ENCODE measurements around the gene RHNO1.
"Not testable (repeated sequence)": the region's sequence is repeated elsewhere in the genome, so short reads cannot be mapped to it uniquely, and the experiment has no call there.

The RHNO1 gene

GRCh38 chr12:2860170-2860569 lies 16.9 kb upstream of the RHNO1 start:
- no peak for DNase-seq

DNA sequence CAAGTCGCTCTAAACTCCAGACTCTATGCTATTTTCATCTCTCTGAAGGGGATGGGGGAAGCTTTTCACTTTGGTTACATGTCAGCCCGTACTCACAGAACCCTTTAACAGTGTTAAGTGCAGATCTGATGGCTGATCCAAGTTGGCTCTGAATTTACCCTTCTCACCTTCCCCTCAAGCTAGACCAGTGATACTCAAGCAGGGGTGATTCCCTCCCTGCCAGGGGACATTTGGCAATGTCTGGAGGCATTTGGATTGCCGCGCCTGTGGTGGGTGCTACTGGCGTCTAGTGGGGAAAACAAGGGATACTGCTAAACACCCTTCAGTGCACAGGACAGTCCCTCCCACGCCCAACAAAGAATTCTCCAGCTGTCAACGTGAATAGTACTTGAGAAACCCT lies 14.1 kb upstream of the RHNO1 start:
- DNase-seq, result no peak

- DNase-seq, result not testable (repeated sequence)
Observed at GRCh38 chr12:2863402-2863801, 13.6 kb upstream of the RHNO1 start.

DNA sequence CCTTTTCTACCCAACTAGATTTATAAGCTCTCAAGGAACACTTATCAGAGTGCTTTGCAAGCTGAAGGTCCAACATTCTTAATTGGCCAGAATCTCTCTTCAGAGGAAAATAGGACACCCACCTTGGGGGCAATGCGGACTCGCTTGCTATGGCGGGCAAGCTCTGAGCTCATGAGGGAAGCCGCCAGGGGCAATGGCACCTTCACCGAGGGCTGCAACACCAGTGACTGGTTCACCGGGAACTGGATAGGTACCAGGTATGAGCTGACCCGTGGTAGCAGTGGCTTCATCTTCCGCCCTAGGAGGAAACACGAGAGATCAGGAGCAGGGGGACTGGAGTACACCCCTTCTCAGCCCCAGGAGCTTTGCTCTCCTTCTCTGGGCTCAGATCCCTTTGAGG lies 12.8 kb upstream of the RHNO1 start:
- no peak for DNase-seq

DNA sequence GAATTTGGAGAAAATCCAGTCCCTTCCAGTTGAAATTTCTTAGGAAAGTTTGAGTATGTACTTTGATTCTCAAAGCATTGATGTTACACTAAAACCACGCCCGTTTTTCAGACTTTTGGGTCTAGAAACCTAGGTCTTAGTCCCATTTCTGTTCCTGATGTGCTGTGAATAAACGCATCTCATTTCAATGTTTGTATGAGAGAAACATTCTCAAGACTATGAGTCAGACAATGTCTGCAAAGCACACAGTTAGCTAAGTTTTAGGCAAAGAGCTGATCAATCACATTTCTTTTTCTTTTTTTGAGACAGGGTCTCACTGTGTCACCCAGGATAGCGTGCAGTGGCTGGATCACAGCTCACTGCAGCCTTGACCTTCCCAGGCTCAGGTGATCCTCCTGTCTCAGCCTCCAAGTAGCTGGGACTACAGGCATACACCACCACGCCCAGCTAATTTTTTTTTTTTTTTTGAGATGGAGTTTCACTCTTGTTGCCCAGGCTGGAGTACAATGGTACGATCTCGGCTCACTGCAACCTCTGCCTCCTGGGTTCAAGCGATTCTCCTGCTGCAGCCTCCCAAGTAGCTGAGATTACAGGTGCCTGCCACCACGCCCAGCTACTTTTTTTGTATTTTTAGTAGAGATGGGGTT lies 7.9 kb upstream of the RHNO1 start:
- not testable (repeated sequence) for DNase-seq

- peak; percentile 63 for DNase-seq
Observed at GRCh38 chr12:2876431-2877046, 484 bp upstream of the RHNO1 start.

DNA sequence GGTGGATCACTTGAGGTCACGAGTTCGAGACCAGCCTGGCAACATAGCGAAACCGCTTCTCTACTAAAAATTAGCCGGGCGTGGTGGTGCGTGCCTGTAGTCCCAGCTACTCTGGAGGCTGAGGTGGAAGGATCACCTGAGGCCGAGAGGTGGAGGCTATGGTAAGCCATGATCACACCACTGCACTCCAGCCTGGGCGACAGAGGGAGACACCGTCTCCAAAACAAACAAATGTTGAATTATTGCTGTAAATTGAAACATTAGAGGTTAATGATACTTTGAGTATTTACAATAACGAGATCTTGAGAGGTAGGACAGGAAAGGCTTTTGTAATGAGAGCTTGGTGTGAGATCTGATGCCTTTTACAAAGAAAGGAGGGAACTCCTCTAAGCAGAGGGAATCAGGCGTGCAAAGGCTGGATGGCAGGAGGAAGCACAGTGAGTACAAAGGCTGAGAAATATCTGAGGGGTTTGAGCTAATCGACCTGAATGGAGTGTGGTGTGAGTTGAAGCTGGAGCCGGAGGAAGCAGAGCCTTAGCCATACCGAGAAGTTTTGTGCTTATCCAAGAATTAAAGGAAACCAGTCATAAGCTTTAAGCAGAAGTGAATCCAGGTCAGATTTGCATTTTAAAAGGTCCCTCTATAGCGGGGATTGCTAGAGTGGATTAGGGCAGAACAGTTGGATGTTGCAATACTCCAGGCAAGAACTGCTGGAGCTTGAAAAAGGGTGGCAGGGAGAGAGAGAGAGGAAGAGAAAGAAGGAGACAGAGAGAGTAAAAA lies 1.1 kb downstream of the RHNO1 start:
- peak; percentile 49 for DNase-seq

DNA sequence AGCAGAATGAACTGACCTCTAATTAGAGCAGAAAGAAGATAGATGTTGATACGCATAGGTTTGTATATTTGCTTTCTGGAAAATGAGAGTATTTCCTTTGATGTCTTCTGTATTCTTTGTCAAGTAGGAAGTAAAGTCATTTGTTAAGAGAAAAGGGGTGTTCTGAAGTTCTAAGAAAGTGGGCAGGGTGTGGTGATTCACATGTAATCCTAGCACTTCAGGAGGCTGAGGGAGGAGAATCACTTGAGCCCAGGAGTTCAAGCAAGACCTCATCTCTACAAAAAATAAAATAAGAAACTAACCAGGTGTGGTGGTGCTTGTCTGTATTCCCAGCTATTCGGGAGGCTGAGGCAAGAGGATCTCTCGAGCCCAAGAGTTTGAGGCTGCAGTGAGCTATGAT lies 2.8 kb downstream of the RHNO1 start:
- DNase-seq, result peak; percentile 76

- DNase-seq, result no peak
Observed at GRCh38 chr12:2884810-2885209, 7.8 kb downstream of the RHNO1 start.

- no peak for DNase-seq
Observed at GRCh38 chr12:2886768-2887450, 9.9 kb downstream of the RHNO1 start.

GRCh38 chr12:2890001-2890387 lies 13.0 kb downstream of the RHNO1 start:
- no peak for DNase-seq

DNA sequence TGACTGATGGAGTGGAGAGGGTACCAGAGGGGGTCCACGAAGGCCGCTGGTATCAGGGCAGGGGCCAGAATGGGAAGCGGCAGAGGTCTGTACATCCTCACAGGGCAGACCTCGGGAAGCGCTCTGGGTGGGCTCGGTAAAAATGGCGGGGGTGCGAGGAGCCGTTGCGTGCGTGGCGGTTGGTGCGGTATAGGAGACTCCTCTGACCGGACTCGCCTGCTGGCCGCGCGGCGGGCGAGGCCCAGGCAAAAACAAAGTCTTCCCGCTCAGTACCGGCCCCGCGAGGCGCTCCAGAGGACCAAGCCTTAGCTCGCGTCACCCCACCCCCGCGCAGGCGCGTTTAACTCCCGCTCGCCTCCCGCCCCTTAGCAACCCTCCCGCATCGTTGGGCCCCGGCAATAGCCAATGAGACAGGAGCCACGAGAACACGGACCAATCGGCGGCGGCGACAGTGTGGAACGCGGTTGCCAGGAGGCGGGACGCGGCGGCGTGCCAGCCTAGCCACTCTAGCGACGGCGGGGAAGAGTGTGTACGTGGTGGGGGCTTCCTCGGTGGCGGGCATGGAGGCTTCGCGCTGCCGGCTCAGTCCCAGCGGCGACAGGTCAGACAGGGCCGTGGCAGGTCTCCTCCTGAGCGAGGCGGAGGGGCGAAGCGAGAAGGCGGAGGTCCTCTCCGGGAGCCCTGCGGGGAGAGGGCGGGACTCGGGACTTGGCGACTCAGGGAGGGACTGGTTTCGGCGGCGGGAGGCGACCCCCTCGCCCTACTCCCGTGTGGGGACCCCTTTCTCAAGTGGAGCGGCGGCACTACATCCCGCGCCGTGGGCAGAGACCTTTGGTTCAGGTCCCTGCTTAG lies 13.6 kb downstream of the RHNO1 start, which contains the start of gene TULP3:
Gene TULP3 (plus strand): TSS at position 504 of the 852 bp plus-strand sequence. CDS start 57 bp downstream, at position 561.
- peak; percentile 98 for DNase-seq

DNA sequence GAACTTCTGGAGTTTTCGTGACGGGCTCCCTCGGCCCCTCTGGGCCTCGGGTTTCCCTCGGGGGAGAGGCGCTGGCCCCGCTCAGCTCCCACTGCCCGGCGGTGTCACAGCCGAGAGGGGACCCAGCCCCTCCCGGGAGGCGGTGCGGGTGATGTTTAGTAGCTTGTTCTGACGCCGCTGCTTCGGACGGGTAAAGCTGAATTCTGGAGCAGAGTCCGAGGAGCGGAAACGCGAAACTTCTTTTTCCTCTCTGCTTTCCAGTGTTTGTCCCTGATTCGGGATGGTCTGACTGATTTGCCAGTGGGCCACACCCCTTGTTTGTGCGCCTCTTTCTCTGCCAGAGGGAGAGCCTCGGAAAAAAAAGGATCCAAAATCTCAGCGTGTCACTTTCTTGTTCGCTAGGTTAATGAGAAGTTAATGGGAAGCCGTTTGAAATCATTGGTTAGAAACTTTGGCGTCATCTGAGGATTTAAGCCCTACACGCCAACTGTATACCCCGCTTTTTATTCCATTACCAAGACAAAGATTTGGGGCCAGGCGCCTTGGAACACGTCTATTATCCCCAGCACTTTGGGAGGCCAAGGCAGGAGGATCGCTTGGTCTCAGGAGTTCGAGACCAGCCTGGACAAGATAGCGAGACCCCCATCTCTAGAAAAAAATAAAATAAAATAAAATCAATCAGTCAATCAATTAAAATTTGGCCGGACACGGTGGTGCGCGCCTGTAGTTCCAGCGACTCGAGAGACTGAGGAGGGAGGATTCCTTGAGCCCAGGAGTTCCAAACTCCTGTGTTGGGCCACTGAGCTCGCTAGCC lies 14.4 kb downstream of the RHNO1 start:
- peak; percentile 38 for DNase-seq

DNA sequence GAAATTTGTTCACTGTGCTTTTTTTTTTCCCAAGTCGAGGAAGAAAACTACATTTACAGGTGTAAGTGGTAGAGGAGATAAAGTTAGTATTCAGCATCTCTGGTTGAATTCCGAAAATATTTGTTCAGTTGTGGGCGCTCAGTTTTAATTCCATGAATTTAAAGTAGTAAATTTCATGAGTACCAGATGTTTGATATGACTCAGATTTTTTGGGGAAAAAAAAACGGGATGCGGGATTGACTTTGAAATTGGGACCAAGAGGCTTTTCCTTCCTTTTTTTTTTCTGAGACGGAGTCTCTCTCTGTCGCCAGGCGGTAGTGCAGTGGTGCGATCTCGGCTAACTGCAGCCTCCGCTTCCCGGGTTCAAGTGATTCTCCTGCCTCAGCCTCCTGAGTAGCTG lies 15.2 kb downstream of the RHNO1 start:
- DNase-seq, result no peak

DNA sequence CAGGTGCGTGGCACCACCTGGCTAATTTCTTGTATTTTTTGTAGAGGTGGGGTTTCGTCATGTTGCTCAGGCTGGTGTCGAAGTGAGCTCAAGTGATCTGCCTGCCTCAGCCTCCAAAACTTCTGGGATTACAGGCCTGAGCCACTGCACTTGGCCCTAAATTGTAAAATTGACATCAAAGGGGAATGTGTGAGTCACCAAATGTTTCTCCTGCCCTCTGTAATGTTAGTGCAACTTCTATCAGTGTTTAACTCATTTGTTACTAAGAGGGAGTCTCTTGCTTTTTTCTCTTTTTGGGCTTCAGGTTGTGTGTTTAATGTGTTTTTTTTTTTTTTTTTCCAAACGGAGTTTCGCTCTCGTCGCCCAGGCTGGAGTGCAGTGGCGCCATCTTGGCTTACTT lies 16.0 kb downstream of the RHNO1 start:
- no peak for DNase-seq

DNA sequence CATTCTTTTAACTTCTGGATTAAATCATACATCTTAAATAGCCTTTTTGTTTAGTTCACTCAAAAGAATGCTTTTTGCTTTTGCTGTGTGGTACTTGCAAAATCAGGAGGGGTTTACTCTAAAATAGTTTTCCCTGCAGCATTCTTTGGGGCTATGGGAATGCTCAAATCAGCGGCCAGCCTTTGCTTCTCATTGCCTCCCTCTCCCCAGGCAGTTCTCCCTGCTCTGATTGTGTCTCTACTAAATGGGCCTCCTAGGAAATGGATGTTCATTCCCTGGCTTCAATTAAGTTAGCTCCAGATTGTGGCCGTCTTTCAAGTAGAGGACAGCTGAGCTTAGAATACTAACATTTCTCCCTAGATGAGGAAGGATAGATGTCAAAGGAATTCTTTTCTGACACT lies 18.0 kb downstream of the RHNO1 start:
- no peak for DNase-seq

DNA sequence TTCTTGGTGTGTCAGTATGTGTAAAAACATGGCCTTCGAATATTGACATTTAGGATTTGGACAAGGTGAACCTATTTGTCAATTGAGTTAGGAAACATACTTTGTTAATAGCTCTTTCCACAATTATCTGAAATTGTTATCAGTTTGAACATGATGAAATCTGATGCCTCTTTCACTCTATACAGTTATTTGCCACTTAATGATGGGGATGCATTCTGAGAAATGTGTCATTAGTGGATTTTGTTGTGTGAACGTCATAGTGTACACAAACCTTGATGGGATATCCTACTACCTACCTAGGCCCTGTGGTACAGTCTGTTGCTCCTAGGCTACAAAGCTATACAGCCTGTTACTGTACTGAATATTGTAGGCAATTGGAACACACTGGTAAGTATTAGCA lies 18.5 kb downstream of the RHNO1 start:
- no peak for DNase-seq

DNA sequence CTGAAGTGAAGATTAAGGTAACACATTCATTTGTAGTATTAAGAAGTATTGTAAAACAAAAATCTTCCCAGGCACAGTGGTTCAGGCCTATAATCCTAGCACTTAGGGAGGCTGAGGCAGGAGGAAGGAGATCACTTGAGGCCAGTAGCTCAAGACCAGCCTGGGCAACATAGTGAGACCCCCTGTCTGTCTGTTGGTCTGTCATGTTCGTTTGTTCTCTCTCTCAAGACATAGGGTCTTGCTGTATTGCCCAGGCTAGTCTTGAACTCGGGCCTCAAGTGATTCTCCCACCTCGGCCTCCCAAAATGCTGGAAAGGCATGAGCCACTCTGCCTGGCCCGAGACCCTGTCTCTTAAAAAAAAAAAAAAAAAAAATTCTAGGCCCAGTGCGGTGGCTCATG lies 20.4 kb downstream of the RHNO1 start:
- DNase-seq, result no peak

DNA sequence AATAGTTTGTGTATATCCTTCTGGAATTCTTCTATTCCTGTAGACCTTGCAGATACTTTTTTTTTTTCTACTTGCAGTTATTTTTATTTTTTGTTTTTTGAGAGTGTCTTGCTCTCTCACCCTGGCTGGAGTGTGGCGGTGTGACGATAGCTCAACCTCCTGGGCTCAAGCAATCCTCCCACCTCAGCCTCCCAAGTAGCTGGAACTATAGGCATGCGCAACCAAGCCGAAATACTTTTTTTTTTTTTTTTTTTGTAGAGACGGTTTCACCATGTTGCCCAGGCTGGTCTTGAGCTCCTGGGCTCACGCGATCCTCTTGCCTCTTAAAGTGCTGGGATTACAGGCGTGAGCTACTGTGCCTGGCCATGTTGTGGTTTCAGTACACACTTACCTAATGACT lies 23.6 kb downstream of the RHNO1 start:
- DNase-seq, result no peak

DNA sequence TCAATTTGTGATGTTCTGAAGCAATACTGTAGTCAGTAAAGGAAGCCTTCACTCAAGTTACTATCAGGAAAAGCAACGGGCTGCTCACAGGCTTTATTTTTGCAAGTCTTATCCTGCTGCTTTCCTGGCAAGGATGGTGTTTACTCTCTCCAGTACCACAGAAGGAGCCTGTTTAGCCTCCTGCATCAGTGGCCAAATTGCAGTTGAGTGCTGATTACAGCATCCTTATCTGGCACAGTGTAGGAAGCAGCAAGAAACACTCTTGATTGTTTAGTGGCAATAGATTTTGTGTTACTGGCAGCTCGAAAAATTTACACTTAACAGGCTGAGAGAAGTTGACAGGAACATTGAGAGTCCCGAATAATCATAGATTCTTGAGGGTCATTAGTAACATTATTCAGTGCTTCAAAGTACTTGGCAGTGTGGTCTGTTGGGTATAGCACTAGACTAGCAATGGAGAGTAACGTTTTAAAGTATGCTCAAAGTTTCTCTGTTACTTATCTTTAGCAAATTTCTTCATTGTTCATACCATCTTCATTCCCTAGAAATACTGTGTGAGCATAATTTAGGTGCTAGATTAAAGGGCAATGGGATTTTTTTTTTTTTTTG lies 25.4 kb downstream of the RHNO1 start:
- DNase-seq, result peak; percentile 57

GRCh38 chr12:2904260-2904659 lies 27.2 kb downstream of the RHNO1 start:
- no peak for DNase-seq

Data from hematopoietic multipotent progenitor cell treated with erythropoietin and hydrocortisone succinate and interleukin-3 and kit ligand, for 6 days (in vitro differentiated cells).